ENCODE data around the gene CACNG3.

GRCh38 chr16:24332582-24333090, 76.5 kb downstream of the CACNG3 start:
- TF ChIP-seq GATA2 (IDR thresholded peaks at IDR 0.05; ENCODE audit: low read depth, low read length) (no peak), GATA3 (IDR thresholded peaks at IDR 0.05; ENCODE audit: low read depth, low read length) (no peak)

Data from SH-SY5Y (cell line).